ENCODE data around the gene TRAPPC8.
"Not testable (repeated sequence)": the region's sequence is repeated elsewhere in the genome, so short reads cannot be mapped to it uniquely, and the experiment has no call there.

GRCh38 chr18:31826673-31827325 is 116.1 kb downstream of the TRAPPC8 start:
- TF ChIP-seq CTCF (conservative IDR thresholded peaks at IDR 0.05); ZFX (IDR thresholded peaks at IDR 0.05): not testable (repeated sequence)
